ENCODE data around the gene PLXNB3. TPM values are rescaled to one million over a fixed set of nuclear protein-coding genes. Genes with fewer than 3 reads are reported as not detected.
"Not testable (repeated sequence)": the region's sequence is repeated elsewhere in the genome, so short reads cannot be mapped to it uniquely, and the experiment has no call there.

The PLXNB3 gene
- total RNA-seq, 1 donor from 2014 or later: 1.0 TPM

DNA sequence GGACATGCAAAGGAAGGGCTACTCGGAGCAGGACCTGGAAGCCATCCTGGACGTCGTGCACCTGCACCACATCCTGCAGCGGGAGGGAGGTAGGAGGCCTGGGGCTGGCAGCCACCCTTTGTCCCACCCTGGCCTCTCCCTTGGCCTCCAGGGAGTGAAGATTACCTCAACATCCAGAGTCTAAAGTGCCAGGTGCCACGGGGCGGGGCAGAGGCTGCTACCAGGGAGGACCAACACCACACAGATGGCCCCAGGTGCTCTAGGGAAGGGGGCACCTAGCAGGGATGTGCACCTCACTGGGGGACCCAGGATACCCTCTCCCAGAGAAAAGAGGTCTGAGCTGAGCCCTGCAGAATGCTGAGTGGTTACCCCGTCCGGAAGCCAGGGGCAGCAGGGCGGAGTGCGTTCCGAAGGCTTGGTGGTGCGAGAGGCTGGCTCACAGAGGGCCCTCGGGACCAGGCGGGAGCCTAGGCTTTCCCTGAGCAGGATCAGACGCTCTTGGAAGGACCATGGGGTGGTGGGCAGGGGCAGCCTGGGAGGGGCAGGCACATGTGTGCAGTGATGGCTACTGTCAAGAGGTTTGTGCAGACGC, 23.3 kb upstream of the PLXNB3 start:
- peaks cover 6 to 16% (median 8%) of the 10 kb centered on the region in 3 donors for H3K36me3 ChIP-seq (ENCODE audit: control insufficient read depth in 3 of 3, insufficient read depth in 3 of 3, low read length in 3 of 3)

DNA sequence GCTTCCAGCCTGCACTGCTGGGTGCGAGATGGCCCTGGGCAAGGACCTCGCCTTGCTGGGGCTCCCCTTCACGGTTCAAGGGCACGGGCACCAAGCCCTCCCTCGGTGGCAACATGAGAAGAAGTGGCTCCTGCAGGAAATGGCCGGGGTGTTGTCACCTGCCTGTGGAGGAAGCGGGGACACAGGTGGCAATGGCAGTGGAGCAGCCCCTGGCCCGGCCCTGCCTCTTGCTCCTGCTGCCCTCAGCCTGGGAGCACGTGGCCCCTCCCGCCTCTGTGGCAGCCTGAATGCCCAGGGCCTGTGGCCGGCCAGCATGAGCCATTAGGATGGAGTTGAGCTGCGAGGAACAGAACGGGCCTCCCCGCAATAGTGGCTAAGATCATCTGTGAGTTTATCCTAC, 22.6 kb upstream of the PLXNB3 start:
- Histone ChIP-seq H3K27ac (ENCODE audit: low read depth, low read length) (no peak overlapping the region), H3K36me3 (ENCODE audit: control insufficient read depth in 3 of 3, insufficient read depth in 3 of 3, low read length in 3 of 3) (peaks cover 3 to 13% (median 6%) of the 10 kb centered on the region in 3 donors), H3K9me3 (ENCODE audit: control insufficient read depth in 3 of 3, low read length in 3 of 3) (no peaks in the 10 kb centered on the region), H3K4me1 (ENCODE audit: control insufficient read depth in 3 of 3, insufficient read depth in 3 of 3, low read length in 3 of 3) (peaks cover 0 to 3% (median 0%) of the 10 kb centered on the region in 3 donors), H3K27me3 (ENCODE audit: control insufficient read depth in 3 of 3, insufficient read depth in 3 of 3, low read length in 3 of 3) (peaks cover 0 to 4% (median 0%) of the 10 kb centered on the region in 3 donors), H3K4me3 (ENCODE audit: low read length in 3 of 3) (no peak overlapping the region), H3K9ac (ENCODE audit: low read depth in 1 of 3, low read length in 3 of 3) (no peak overlapping the region)

More for the DNA sequence above, 23.3 kb upstream of the PLXNB3 start:
- Histone ChIP-seq H3K27me3 (ENCODE audit: control insufficient read depth in 3 of 3, insufficient read depth in 3 of 3, low read length in 3 of 3) (peaks cover 0 to 4% (median 0%) of the 10 kb centered on the region in 3 donors), H3K4me1 (ENCODE audit: control insufficient read depth in 3 of 3, insufficient read depth in 3 of 3, low read length in 3 of 3) (peaks cover 0 to 3% (median 0%) of the 10 kb centered on the region in 3 donors), H3K27ac (ENCODE audit: low read depth, low read length) (no peak overlapping the region), H3K4me3 (ENCODE audit: low read length in 3 of 3) (no peak overlapping the region), H3K9me3 (ENCODE audit: control insufficient read depth in 3 of 3, low read length in 3 of 3) (no peaks in the 10 kb centered on the region), H3K9ac (ENCODE audit: low read depth in 1 of 3, low read length in 3 of 3) (no peak overlapping the region)

DNA sequence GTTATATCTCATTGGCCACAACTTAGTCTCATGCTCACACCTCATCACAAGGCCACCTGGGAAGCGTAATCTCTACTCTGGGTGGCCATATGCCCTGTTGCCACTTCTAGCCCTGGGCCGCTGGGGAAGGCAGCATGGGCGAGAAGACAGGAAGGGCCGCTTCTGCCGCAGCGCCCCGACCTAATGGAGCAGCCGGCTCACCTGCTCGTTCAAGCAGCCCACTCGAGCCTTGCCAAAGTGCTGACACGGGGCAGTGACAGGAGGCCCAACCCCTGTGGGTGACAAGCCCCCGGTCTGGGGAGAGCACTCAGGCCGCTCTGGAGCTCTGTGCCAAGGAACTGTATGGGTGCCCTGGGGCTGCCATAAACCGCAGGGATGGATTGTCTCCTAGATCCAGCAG, 21.9 kb upstream of the PLXNB3 start:
- H3K36me3 ChIP-seq (ENCODE audit: control insufficient read depth in 3 of 3, insufficient read depth in 3 of 3, low read length in 3 of 3); H3K9ac ChIP-seq (ENCODE audit: low read depth in 1 of 3, low read length in 3 of 3); H3K27me3 ChIP-seq (ENCODE audit: control insufficient read depth in 3 of 3, insufficient read depth in 3 of 3, low read length in 3 of 3); H3K9me3 ChIP-seq (ENCODE audit: control insufficient read depth in 3 of 3, low read length in 3 of 3); H3K4me3 ChIP-seq (ENCODE audit: low read length in 3 of 3); H3K4me1 ChIP-seq (ENCODE audit: control insufficient read depth in 3 of 3, insufficient read depth in 3 of 3, low read length in 3 of 3); H3K27ac ChIP-seq (ENCODE audit: low read depth, low read length): not testable (repeated sequence)

DNA sequence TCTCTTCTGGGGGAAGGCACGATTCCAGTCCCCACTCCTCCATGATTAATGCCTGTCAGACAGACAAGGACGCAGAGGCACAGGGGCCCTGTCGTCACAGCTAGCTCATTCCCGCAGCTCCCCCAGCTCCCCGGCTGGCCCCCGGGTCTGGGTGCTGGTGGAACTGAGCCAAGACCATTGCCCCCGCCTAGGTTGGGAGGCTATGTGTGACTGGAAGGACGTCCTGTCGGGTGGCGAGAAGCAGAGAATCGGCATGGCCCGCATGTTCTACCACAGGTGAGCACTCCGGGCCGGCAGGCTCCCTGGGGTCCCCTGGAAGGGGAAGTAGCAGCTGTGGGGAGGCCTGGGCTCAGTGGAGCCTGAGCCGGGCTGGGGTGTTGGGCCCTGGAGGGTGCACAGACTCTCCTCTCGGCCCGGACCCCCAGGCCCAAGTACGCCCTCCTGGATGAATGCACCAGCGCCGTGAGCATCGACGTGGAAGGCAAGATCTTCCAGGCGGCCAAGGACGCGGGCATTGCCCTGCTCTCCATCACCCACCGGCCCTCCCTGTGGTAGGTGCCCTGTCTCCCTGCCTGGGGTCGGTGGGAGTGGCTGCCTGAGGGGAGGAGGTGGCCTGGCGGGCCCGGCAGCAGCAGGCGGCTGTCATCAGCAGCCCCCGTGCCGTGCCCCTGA, 21.1 kb upstream of the PLXNB3 start:
- H3K4me3 ChIP-seq (ENCODE audit: low read length in 3 of 3); H3K27me3 ChIP-seq (ENCODE audit: control insufficient read depth in 3 of 3, insufficient read depth in 3 of 3, low read length in 3 of 3); H3K4me1 ChIP-seq (ENCODE audit: control insufficient read depth in 3 of 3, insufficient read depth in 3 of 3, low read length in 3 of 3); H3K9ac ChIP-seq (ENCODE audit: low read depth in 1 of 3, low read length in 3 of 3); H3K27ac ChIP-seq (ENCODE audit: low read depth, low read length); H3K36me3 ChIP-seq (ENCODE audit: control insufficient read depth in 3 of 3, insufficient read depth in 3 of 3, low read length in 3 of 3); H3K9me3 ChIP-seq (ENCODE audit: control insufficient read depth in 3 of 3, low read length in 3 of 3): not testable (repeated sequence)

DNA sequence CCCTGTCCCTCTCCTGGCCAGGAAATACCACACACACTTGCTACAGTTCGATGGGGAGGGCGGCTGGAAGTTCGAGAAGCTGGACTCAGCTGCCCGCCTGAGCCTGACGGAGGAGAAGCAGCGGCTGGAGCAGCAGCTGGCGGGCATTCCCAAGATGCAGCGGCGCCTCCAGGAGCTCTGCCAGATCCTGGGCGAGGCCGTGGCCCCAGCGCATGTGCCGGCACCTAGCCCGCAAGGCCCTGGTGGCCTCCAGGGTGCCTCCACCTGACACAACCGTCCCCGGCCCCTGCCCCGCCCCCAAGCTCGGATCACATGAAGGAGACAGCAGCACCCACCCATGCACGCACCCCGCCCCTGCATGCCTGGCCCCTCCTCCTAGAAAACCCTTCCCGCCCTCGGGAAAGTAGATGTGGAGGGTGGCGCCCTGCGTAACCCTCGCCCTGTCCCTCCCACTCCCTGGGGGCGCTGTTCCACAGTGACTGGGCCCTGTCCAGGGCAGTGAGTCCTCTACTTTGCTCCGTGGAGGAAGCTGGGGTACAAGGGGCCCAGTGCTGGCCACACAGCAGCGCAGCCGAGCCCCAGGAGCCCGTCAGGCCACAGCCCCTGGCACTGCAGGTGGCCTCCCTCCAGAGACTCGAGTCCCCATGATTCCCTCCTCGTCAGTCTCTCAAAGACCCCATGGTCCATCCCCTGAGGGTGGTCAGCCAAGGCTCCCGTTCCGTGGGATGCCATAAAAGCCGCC, 20.4 kb upstream of the PLXNB3 start:
- not testable (repeated sequence) for H3K27ac ChIP-seq (ENCODE audit: low read depth, low read length); H3K4me3 ChIP-seq (ENCODE audit: low read length in 3 of 3)

DNA sequence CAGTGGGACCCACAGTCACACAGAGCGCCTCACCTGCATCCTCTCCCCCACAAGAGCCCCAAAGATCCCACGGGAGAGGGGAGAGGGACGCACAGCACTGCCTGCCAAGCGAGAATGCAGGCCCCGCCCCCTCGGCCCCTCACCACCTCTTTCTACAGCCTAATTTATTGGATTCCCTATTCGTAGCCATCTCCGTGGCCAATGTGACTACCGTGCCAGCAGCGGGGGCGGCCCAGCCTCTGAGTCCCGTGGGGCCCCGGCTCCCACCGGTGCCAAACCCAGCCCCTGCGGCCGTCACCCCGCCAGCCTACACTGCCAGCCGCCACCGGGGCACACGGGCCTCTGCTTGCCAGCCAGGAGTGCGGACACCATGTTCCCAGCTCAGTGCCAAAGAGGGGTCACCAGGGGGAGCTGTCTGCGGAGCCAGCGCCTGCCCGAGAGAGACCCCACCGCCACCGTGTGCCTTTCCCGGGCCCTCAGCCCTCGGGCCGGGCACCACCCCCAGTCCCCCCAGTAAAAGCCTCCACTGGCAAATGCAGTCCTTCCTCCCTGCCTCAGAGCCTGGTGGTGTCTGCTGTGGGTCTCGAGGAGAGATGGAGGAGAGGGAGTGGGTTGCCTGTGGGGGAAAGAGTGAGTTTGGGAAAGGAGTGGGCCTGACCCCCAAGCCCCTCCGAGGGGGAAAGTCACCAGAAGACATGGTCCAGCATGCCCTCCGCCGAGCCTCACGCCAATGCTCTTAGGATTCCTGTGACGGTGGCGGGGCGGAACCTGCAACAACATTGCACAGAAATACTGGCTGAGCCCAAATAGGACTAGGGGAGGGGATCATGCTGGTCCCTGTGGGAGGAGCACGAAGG, 19.6 kb upstream of the PLXNB3 start:
- H3K27me3 ChIP-seq (ENCODE audit: control insufficient read depth in 3 of 3, insufficient read depth in 3 of 3, low read length in 3 of 3): peaks cover 0 to 4% (median 0%) of the 10 kb centered on the region in 3 donors
- H3K4me1 ChIP-seq (ENCODE audit: control insufficient read depth in 3 of 3, insufficient read depth in 3 of 3, low read length in 3 of 3): peaks cover 0 to 3% (median 0%) of the 10 kb centered on the region in 3 donors
- H3K36me3 ChIP-seq (ENCODE audit: control insufficient read depth in 3 of 3, insufficient read depth in 3 of 3, low read length in 3 of 3): peaks cover 0 to 6% (median 0%) of the 10 kb centered on the region in 3 donors
- no peaks in the 10 kb centered on the region for H3K9me3 ChIP-seq (ENCODE audit: control insufficient read depth in 3 of 3, low read length in 3 of 3)
- peak overlapping the region in 1 of 3 donors; percentile 8 for H3K9ac ChIP-seq (ENCODE audit: low read depth in 1 of 3, low read length in 3 of 3)
- no peak overlapping the region for H3K27ac ChIP-seq (ENCODE audit: low read depth, low read length)
- H3K4me3 ChIP-seq (ENCODE audit: low read length in 3 of 3): no peak overlapping the region

More for the DNA sequence above, 20.4 kb upstream of the PLXNB3 start:
- H3K36me3 ChIP-seq (ENCODE audit: control insufficient read depth in 3 of 3, insufficient read depth in 3 of 3, low read length in 3 of 3); H3K27me3 ChIP-seq (ENCODE audit: control insufficient read depth in 3 of 3, insufficient read depth in 3 of 3, low read length in 3 of 3); H3K9me3 ChIP-seq (ENCODE audit: control insufficient read depth in 3 of 3, low read length in 3 of 3); H3K4me1 ChIP-seq (ENCODE audit: control insufficient read depth in 3 of 3, insufficient read depth in 3 of 3, low read length in 3 of 3); H3K9ac ChIP-seq (ENCODE audit: low read depth in 1 of 3, low read length in 3 of 3): not testable (repeated sequence)

DNA sequence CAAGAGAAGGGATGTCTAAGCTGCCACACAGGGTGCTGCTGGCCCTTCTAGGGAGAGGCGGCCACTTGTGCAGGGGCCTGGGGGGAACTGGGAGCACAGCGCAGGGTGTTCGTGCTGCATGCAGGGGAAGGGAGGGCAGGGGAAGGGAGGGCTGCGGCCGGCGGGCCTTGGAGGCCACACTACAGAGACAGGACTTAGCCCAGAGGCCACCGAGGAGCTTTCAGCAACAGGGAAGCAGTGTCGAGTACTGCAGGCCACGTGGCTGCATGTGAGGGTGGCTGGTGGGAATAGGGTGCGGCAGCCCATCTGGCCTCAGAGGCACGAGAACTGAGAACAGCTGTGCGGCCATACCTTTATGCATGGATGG, 19.0 kb upstream of the PLXNB3 start:
- not testable (repeated sequence) for H3K9me3 ChIP-seq (ENCODE audit: control insufficient read depth in 3 of 3, low read length in 3 of 3); H3K27me3 ChIP-seq (ENCODE audit: control insufficient read depth in 3 of 3, insufficient read depth in 3 of 3, low read length in 3 of 3); H3K4me1 ChIP-seq (ENCODE audit: control insufficient read depth in 3 of 3, insufficient read depth in 3 of 3, low read length in 3 of 3); H3K36me3 ChIP-seq (ENCODE audit: control insufficient read depth in 3 of 3, insufficient read depth in 3 of 3, low read length in 3 of 3); H3K4me3 ChIP-seq (ENCODE audit: low read length in 3 of 3); H3K9ac ChIP-seq (ENCODE audit: low read depth in 1 of 3, low read length in 3 of 3); H3K27ac ChIP-seq (ENCODE audit: low read depth, low read length)

DNA sequence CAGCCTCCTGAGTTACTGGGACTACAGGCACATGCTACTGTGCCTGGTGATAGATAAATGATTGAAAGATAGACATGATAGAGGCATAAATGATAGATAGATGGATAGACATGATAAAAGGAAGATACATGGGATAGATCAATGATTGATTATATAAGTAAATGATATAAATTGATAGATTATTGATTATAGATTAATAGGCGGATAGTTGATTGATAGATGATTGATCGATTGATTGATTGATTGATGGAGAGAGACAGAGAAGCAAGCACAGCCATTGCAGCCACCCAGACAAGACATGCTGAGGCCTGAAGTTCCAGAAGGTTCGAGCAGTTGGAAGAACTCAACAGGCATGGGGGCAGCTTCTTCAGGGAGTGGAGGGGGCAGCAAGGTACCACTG, 17.7 kb upstream of the PLXNB3 start:
- H3K9me3 ChIP-seq (ENCODE audit: control insufficient read depth in 3 of 3, low read length in 3 of 3): no peaks in the 10 kb centered on the region
- no peaks in the 10 kb centered on the region for H3K27me3 ChIP-seq (ENCODE audit: control insufficient read depth in 3 of 3, insufficient read depth in 3 of 3, low read length in 3 of 3)
- H3K36me3 ChIP-seq (ENCODE audit: control insufficient read depth in 3 of 3, insufficient read depth in 3 of 3, low read length in 3 of 3): no peaks in the 10 kb centered on the region
- H3K4me1 ChIP-seq (ENCODE audit: control insufficient read depth in 3 of 3, insufficient read depth in 3 of 3, low read length in 3 of 3): peaks cover 0 to 3% (median 0%) of the 10 kb centered on the region in 3 donors
- no peak overlapping the region for H3K9ac ChIP-seq (ENCODE audit: low read depth in 1 of 3, low read length in 3 of 3)
- no peak overlapping the region for H3K4me3 ChIP-seq (ENCODE audit: low read length in 3 of 3)
- no peak overlapping the region for H3K27ac ChIP-seq (ENCODE audit: low read depth, low read length)

DNA sequence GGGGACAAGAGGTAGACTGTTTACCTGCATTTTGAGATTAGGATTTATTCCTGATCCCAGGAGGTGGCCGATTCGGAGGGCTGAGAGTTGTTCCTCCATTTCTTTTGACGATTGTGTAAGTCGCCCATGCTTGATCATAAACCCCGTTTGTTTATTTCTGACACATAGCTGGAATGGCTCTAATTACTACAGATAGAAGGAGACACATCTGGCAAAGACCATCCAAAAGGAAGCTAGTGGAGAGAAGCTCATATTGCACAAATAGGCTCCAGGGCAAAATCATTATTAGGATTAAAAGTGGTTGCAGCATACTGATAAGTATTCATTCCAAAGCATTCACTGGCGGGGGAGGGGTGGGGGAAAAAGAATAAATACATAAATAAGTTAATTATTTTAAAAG, 17.1 kb upstream of the PLXNB3 start:
- not testable (repeated sequence) for H3K27ac ChIP-seq (ENCODE audit: low read depth, low read length); H3K36me3 ChIP-seq (ENCODE audit: control insufficient read depth in 3 of 3, insufficient read depth in 3 of 3, low read length in 3 of 3); H3K9me3 ChIP-seq (ENCODE audit: control insufficient read depth in 3 of 3, low read length in 3 of 3); H3K4me1 ChIP-seq (ENCODE audit: control insufficient read depth in 3 of 3, insufficient read depth in 3 of 3, low read length in 3 of 3); H3K27me3 ChIP-seq (ENCODE audit: control insufficient read depth in 3 of 3, insufficient read depth in 3 of 3, low read length in 3 of 3); H3K9ac ChIP-seq (ENCODE audit: low read depth in 1 of 3, low read length in 3 of 3); H3K4me3 ChIP-seq (ENCODE audit: low read length in 3 of 3)
